Measurements from ENCODE around the gene CRYL1.

The CRYL1 gene

GRCh38 chr13:20457670-20458069 is 68.0 kb downstream of the CRYL1 start:
- no peak for DNase-seq (ENCODE audit: extremely low read depth, low read depth)
- no peak for TF ChIP-seq CTCF (IDR thresholded peaks at IDR 0.05; ENCODE audit: low read depth, low read length)

GRCh38 chr13:20456737-20457136 is 68.9 kb downstream of the CRYL1 start:
- TF ChIP-seq CTCF (IDR thresholded peaks at IDR 0.05; ENCODE audit: low read depth, low read length): no peak

GRCh38 chr13:20451397-20451796 is 74.3 kb downstream of the CRYL1 start:
- DNase-seq (ENCODE audit: extremely low read depth, low read depth): no peak

More at GRCh38 chr13:20456737-20457136, 68.9 kb downstream of the CRYL1 start:
- DNase-seq (ENCODE audit: extremely low read depth, low read depth): no peak

GRCh38 chr13:20448470-20448869 is 77.2 kb downstream of the CRYL1 start:
- no peak for DNase-seq (ENCODE audit: extremely low read depth, low read depth)
- TF ChIP-seq CTCF (IDR thresholded peaks at IDR 0.05; ENCODE audit: low read depth, low read length): no peak

More at GRCh38 chr13:20451397-20451796, 74.3 kb downstream of the CRYL1 start:
- TF ChIP-seq CTCF (IDR thresholded peaks at IDR 0.05; ENCODE audit: low read depth, low read length): no peak

GRCh38 chr13:20446900-20447299 is 78.8 kb downstream of the CRYL1 start:
- no peak for TF ChIP-seq CTCF (IDR thresholded peaks at IDR 0.05; ENCODE audit: low read depth, low read length)

GRCh38 chr13:20446405-20446804 is 79.3 kb downstream of the CRYL1 start:
- no peak for DNase-seq (ENCODE audit: extremely low read depth, low read depth)

More at GRCh38 chr13:20446900-20447299, 78.8 kb downstream of the CRYL1 start:
- DNase-seq (ENCODE audit: extremely low read depth, low read depth): no peak

GRCh38 chr13:20442798-20443381 is 82.8 kb downstream of the CRYL1 start:
- DNase-seq (ENCODE audit: extremely low read depth, low read depth): no peak
- no peak for TF ChIP-seq CTCF (IDR thresholded peaks at IDR 0.05; ENCODE audit: low read depth, low read length)

More at GRCh38 chr13:20446405-20446804, 79.3 kb downstream of the CRYL1 start:
- TF ChIP-seq CTCF (IDR thresholded peaks at IDR 0.05; ENCODE audit: low read depth, low read length): no peak

Data from AG09319 (cell line).